ENCODE results near the gene RSPO3.

GRCh38 chr6:127148511-127148910, 30.0 kb downstream of the RSPO3 start:
- no peak for TF ChIP-seq EZH2 (IDR thresholded peaks at IDR 0.05; ENCODE audit: insufficient read depth, poor library complexity, severe bottlenecking)
- TF ChIP-seq EZH2phosphoT487 (IDR thresholded peaks at IDR 0.05; ENCODE audit: insufficient read depth, low read depth) = no peak

All from GM23248 (cell line).